ENCODE measurements around the gene C22orf31. TPM values are rescaled to one million over a fixed set of nuclear protein-coding genes. Genes with fewer than 3 reads are reported as not detected.

Gene C22orf31
- total RNA-seq, 1 donor: not detected

- TF ChIP-seq CTCF (IDR thresholded peaks at IDR 0.05; ENCODE audit: insufficient read depth, low read length): no peak
- no peak for DNase-seq (ENCODE audit: low read depth)
- H3K4me3 ChIP-seq (ENCODE audit: low read depth, low read length): no peak overlapping the region
Measured at GRCh38 chr22:29082826-29083545, 21.4 kb upstream of the C22orf31 start.

- TF ChIP-seq CTCF (IDR thresholded peaks at IDR 0.05; ENCODE audit: insufficient read depth, low read length): no peak
- no peak overlapping the region for H3K4me3 ChIP-seq (ENCODE audit: low read depth, low read length)
Measured at GRCh38 chr22:29081517-29082236, 20.0 kb upstream of the C22orf31 start.

GRCh38 chr22:29080106-29080975 lies 18.7 kb upstream of the C22orf31 start:
- DNase-seq (ENCODE audit: low read depth): peak; percentile 30
- H3K4me3 ChIP-seq (ENCODE audit: low read depth, low read length): no peak overlapping the region
- no peak for TF ChIP-seq CTCF (IDR thresholded peaks at IDR 0.05; ENCODE audit: insufficient read depth, low read length)

More at GRCh38 chr22:29081517-29082236, 20.0 kb upstream of the C22orf31 start:
- DNase-seq (ENCODE audit: low read depth): peak; percentile 23

- H3K4me3 ChIP-seq (ENCODE audit: low read depth, low read length): no peak overlapping the region
- TF ChIP-seq CTCF (IDR thresholded peaks at IDR 0.05; ENCODE audit: insufficient read depth, low read length): no peak
- DNase-seq (ENCODE audit: low read depth): peak; percentile 37
Measured at GRCh38 chr22:29079218-29079901, 17.7 kb upstream of the C22orf31 start.

GRCh38 chr22:29078869-29079207 lies 17.2 kb upstream of the C22orf31 start:
- H3K4me3 ChIP-seq (ENCODE audit: low read depth, low read length): no peak overlapping the region
- no peak for TF ChIP-seq CTCF (IDR thresholded peaks at IDR 0.05; ENCODE audit: insufficient read depth, low read length)
- no peak for DNase-seq (ENCODE audit: low read depth)

All from fibroblast of the aortic adventitia (primary cell).